NT2/D1 (cell line): ENCODE results near the gene APOA5.
"Not testable (repeated sequence)": the region's sequence is repeated elsewhere in the genome, so short reads cannot be mapped to it uniquely, and the experiment has no call there.

Experiments
- DNase-seq: peaks from one replicate; pipeline ENCODE4 v3.0.0-alpha.2; 2011; ENCODE audit warnings: low read depth, low spot score
- H3K27me3 ChIP-seq: 2 replicates; pipeline ENCODE4 v1.6.0; 2011; ENCODE audit warnings: mild to moderate bottlenecking; ENCODE audit not compliant: insufficient read length, insufficient read depth
- H3K36me3 ChIP-seq: 2 replicates; pipeline ENCODE4 v1.6.1; 2011; ENCODE audit warnings: mild to moderate bottlenecking, low read length, mixed read lengths; ENCODE audit not compliant: insufficient read depth, insufficient read length
- H3K4me1 ChIP-seq: 2 replicates; pipeline ENCODE4 v1.5.1; 2011; ENCODE audit not compliant: insufficient read depth, insufficient read length
- H3K4me3 ChIP-seq: 2 replicates; pipeline ENCODE4 v1.5.1; 2011; ENCODE audit warnings: low read depth; ENCODE audit not compliant: insufficient read length
- H3K9ac ChIP-seq: 2 replicates; pipeline ENCODE4 v1.6.0; 2011; ENCODE audit warnings: low read depth; ENCODE audit not compliant: insufficient read length
- H3K9me3 ChIP-seq: 2 replicates; pipeline ENCODE4 v1.5.1; 2011; ENCODE audit warnings: mild to moderate bottlenecking, low read length; ENCODE audit not compliant: insufficient read depth
- SUZ12 ChIP-seq: IDR thresholded peaks from 2 replicates; pipeline ENCODE4 v1.6.1; 2011; ENCODE audit not compliant: insufficient read length, insufficient read depth; ENCODE audit errors: extremely low read depth
- YY1 ChIP-seq: IDR thresholded peaks from 2 replicates; pipeline ENCODE4 v1.6.1; 2011; ENCODE audit not compliant: insufficient read length, insufficient read depth
- ZNF274 ChIP-seq: IDR thresholded peaks from 2 replicates; pipeline ENCODE4 v1.6.1; 2011; ENCODE audit warnings: mild to moderate bottlenecking, low read depth, low read length

APOA5 gene

DNA sequence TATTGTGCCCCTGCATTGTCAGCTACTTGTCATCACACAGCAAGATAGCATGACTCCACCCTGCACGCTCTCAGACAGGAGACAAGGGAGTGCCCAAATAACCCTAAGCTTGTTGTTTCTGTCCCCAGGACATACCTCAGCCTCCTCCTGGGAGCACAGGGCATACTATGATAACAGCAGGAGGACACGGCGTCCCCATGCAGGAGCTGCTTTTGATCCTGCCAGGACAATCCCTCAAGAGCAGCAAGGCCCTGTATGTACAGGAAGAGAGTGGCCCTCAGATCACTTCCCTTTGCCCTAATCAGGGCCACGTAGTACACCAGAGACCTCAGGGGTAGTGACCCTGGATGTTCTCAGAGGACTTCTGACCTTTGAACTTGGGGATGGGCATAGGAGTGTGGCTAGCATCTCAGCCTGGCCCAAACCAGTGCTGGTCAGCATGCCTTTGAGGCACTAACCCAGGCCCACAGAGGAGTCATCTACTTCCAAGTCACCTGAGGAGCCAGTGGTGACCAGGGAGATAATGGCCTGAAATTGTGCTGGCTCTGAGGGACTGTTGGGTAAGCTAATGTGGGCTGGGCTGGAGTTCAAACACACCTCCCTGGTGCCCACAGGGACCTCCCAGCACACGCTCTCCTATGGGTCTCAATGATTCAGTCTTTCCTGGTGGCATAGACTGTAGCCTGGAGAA lies 22.2 kb upstream of the APOA5 start:
- Histone ChIP-seq H3K9me3 (no peaks in the 10 kb centered on the region), H3K4me1 (no peaks in the 10 kb centered on the region), H3K27me3 (no peaks in the 10 kb centered on the region), H3K9ac (no peak overlapping the region), H3K36me3 (no peaks in the 10 kb centered on the region), H3K4me3 (no peak overlapping the region)
- DNase-seq = no peak
- TF ChIP-seq YY1 = no peak
- no peak for TF ChIP-seq ZNF274
- TF ChIP-seq SUZ12 = no peak

DNA sequence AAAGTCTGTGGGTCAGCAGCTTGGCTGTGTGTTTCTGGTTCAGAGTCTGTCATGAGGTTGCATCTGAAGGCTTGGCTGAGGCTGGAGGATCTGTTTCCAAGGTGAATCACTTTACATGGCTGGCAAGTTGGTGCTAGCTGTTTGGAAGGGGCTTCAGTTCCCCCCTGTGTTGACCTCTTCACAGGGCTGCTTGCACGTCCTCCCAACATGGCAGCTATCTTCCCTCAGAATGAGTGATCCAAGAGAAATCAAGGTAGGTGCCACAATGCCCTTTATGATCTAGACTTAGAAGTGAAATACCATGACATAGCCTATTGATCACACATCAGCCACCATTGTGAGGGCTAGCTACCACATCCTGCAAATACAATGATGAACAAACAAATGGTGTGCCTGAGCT lies 21.5 kb upstream of the APOA5 start:
- no peaks in the 10 kb centered on the region for H3K36me3 ChIP-seq
- no peak overlapping the region for H3K4me3 ChIP-seq
- H3K27me3 ChIP-seq = no peaks in the 10 kb centered on the region
- H3K9me3 ChIP-seq = no peaks in the 10 kb centered on the region
- no peaks in the 10 kb centered on the region for H3K4me1 ChIP-seq
- no peak for DNase-seq
- TF ChIP-seq SUZ12 (no peak), YY1 (no peak), ZNF274 (no peak)
- H3K9ac ChIP-seq = no peak overlapping the region

GRCh38 chr11:116812109-116812508 lies 20.4 kb upstream of the APOA5 start:
- H3K27me3 ChIP-seq = no peaks in the 10 kb centered on the region
- TF ChIP-seq SUZ12 = no peak
- TF ChIP-seq YY1 = no peak
- TF ChIP-seq ZNF274 = no peak
- no peaks in the 10 kb centered on the region for H3K36me3 ChIP-seq
- H3K9me3 ChIP-seq = no peaks in the 10 kb centered on the region
- no peak overlapping the region for H3K4me3 ChIP-seq
- DNase-seq = no peak
- no peak overlapping the region for H3K9ac ChIP-seq
- no peaks in the 10 kb centered on the region for H3K4me1 ChIP-seq

DNA sequence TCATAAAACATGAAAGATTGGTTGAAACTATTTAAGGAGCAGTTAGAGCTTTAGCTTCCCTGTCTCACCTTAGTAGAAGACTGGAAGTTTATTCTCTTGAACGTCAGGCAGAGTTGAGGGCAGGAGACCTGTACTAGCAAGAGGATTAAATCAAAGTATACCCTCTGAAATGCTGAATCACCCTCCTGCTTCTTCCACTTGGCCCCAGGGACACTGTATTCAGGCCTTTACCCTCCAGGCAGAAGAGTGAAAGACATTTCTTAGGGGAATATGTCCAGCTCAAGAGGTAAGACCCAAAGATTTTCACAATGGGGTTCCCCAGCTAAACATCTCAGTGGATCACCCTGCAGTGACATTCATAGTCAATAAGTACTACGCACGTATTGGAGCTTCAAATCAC lies 19.5 kb upstream of the APOA5 start:
- no peak for DNase-seq
- H3K4me1 ChIP-seq = no peaks in the 10 kb centered on the region
- no peaks in the 10 kb centered on the region for H3K36me3 ChIP-seq
- TF ChIP-seq ZNF274 (no peak), YY1 (no peak), SUZ12 (no peak)
- H3K4me3 ChIP-seq = no peak overlapping the region
- no peaks in the 10 kb centered on the region for H3K9me3 ChIP-seq
- no peaks in the 10 kb centered on the region for H3K27me3 ChIP-seq
- H3K9ac ChIP-seq = no peak overlapping the region

DNA sequence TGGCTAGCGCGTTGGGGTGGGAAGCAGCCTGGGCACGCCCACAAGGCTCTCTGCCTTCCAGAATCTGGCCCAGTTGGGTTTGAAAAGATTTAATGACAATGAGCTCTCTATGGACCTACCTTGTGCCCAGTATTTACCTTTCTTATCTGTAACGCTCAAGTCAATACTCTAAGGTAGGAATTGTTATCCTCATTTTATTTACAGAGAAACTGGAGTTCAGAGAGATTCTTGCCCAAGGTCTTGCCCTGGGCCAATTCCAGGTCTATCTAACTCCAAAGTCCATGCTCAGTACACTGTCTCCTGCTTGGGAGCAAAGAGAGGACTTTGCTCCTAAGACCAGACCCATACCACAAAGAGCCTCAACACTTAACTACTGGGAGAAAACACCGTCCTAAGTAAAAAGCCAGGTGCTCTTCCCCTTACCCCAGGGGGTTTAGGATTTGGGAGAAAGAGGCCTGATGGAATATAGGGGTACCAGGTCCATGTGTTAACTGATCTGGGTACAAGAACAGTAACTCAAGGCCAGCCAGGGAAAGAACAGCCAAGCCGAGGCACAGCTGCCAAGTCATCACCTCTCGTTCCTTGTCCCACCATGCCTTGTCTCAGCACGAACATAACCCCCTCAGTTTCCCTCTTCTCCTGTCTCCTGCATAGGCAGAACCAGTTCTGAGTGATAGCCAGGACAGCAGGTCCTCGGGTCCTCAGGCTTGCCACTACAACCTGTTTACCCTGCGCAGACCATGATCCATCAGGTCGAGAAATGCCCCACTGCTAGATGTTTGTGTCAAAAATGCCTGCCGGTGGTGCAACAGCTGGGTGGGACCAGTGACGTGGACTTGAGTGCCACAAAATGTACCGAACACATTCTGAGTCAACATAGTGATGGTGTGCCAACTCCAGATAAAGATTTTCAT lies 16.8 kb upstream of the APOA5 start:
- Histone ChIP-seq H3K27me3 (no peaks in the 10 kb centered on the region), H3K9ac (no peak overlapping the region), H3K9me3 (no peaks in the 10 kb centered on the region), H3K36me3 (no peaks in the 10 kb centered on the region), H3K4me3 (no peak overlapping the region), H3K4me1 (no peaks in the 10 kb centered on the region)
- DNase-seq = no peak
- TF ChIP-seq YY1 (no peak), SUZ12 (no peak), ZNF274 (no peak)

DNA sequence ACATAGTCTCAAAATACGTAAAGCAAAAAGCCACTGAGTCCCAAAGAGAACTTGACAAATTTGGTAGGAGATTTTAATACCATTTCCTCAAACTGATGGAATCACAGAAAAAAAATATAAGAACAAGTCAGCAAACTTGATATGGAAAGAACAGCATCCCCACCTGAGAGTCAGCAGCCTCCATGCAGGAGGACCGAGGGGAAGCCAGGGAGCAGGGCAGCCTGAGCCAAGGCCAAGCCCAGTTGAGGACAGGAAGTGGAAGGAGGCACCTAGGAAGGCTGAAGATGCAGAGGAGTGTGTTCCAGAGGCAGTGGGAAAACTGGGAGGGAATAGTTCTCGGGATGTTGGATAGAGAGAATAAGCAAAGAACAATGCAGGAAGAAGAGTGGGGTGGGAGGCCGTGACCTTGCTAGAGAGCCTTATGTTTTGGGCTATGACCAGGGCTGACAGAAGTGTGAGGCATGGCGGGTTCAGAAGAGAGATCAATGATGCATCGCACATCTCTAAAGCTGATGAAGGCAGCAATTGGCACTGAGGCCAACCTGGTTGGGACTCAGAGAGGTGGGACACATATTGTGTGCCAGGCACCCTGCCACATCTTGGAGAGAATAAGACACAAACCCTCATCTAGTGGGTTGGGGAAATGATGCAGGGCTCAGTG lies 16.1 kb upstream of the APOA5 start:
- Histone ChIP-seq H3K36me3 (no peaks in the 10 kb centered on the region), H3K9me3 (no peaks in the 10 kb centered on the region), H3K4me1 (no peaks in the 10 kb centered on the region), H3K9ac (no peak overlapping the region), H3K27me3 (no peaks in the 10 kb centered on the region), H3K4me3 (no peak overlapping the region)
- no peak for DNase-seq
- TF ChIP-seq SUZ12 = no peak
- no peak for TF ChIP-seq ZNF274
- TF ChIP-seq YY1 = no peak

- Histone ChIP-seq H3K9ac (no peak overlapping the region), H3K9me3 (no peaks in the 10 kb centered on the region), H3K4me3 (no peak overlapping the region), H3K4me1 (no peaks in the 10 kb centered on the region), H3K27me3 (no peaks in the 10 kb centered on the region), H3K36me3 (no peaks in the 10 kb centered on the region)
- TF ChIP-seq YY1 = no peak
- no peak for TF ChIP-seq ZNF274
- TF ChIP-seq SUZ12 = no peak
- DNase-seq = no peak
Observed at GRCh38 chr11:116804001-116804400, 12.3 kb upstream of the APOA5 start.

GRCh38 chr11:116801662-116802061 lies 10.0 kb upstream of the APOA5 start:
- not testable (repeated sequence) for DNase-seq, H3K9ac ChIP-seq, H3K27me3 ChIP-seq, H3K36me3 ChIP-seq, H3K4me3 ChIP-seq, H3K4me1 ChIP-seq, H3K9me3 ChIP-seq
